K562 (cell line): ENCODE measurements around the gene SEMA3C.

Experiments used
- ATF6 ChIP-seq: sonication (generic); formaldehyde crosslinking; IDR thresholded peaks from 2 replicates; pipeline ENCODE4 v1.4.0; 2020; ENCODE audit warnings: mild to moderate bottlenecking, missing genetic modification reagents
- BRD4 ChIP-seq: fragments of 200-600 bp; sonication (generic); IDR thresholded peaks from 2 replicates; pipeline ENCODE4 v1.6.1; 2017; ENCODE audit warnings: inconsistent platforms
- BRF1 ChIP-seq: IDR thresholded peaks from 3 replicates; pipeline ENCODE4 v1.6.1; 2011; ENCODE audit warnings: borderline replicate concordance, mild to moderate bottlenecking; ENCODE audit not compliant: insufficient read length; ENCODE audit errors: extremely low read depth
- CHD4 ChIP-seq: fragments of 200-600 bp; sonication (generic); IDR thresholded peaks from 3 replicates; pipeline ENCODE4 v1.6.1; 2012; ENCODE audit warnings: low read depth, mild to moderate bottlenecking, mixed read lengths, low read length, inconsistent platforms; ENCODE audit not compliant: insufficient read depth, insufficient replicate concordance, poor library complexity, severe bottlenecking
- CREB1 ChIP-seq, 2 experiments: sonication (generic) in 1 of 2; formaldehyde crosslinking in 1 of 2; IDR thresholded peaks; 2 replicates each; pipeline versions ENCODE4 v1.6.1 to v1.8.0; 2012 to 2022; ENCODE audit warnings: inconsistent platforms in 1 of 2, mild to moderate bottlenecking in 1 of 2, missing genetic modification reagents in 1 of 2, moderate library complexity in 1 of 2
- HDAC8 ChIP-seq: fragments of 450-650 bp; IDR thresholded peaks from 2 replicates; pipeline ENCODE4 v1.6.1; 2016; ENCODE audit warnings: mild to moderate bottlenecking, missing genetic modification characterization, moderate library complexity, missing compliant biosample characterization
- SRF ChIP-seq, 2 experiments: fragments of 250-450, 450-650 bp in 1 of 2; sonication (Bioruptor Pico) in 1 of 2; sonication (generic) in 1 of 2; formaldehyde crosslinking; IDR thresholded peaks; 2 replicates each; pipeline versions ENCODE4 v1.5.0 to v1.5.1; 2020 to 2022; ENCODE audit warnings: mild to moderate bottlenecking in 1 of 2, missing genetic modification reagents in 1 of 2
- TAF1 ChIP-seq: IDR thresholded peaks from 2 replicates; pipeline ENCODE4 v1.6.1; 2011; ENCODE audit warnings: mild to moderate bottlenecking, low read length, moderate library complexity; ENCODE audit not compliant: insufficient read depth, control insufficient read depth, severe bottlenecking; ENCODE audit errors: extremely low read depth
- ZKSCAN1 ChIP-seq: fragments of 150-350 bp; IDR thresholded peaks from 2 replicates; pipeline ENCODE4 v1.6.1; 2016; ENCODE audit warnings: low read depth, low read length
- ZNF121 ChIP-seq: sonication (generic); formaldehyde crosslinking; conservative IDR thresholded peaks from 2 replicates; pipeline ENCODE4 v1.8.0; 2022; ENCODE audit warnings: missing genetic modification reagents
- ZNF79 ChIP-seq: fragments of 250-450 bp; sonication (Bioruptor Pico); IDR thresholded peaks from 2 replicates; pipeline ENCODE4 v1.4.0; 2020; ENCODE audit warnings: low read depth, mild to moderate bottlenecking, moderate library complexity

- TF ChIP-seq ZNF121 (CRISPR knock-in tag) (no peak), HDAC8 (tag) (no peak), CREB1 (IDR thresholded peaks at IDR 0.05) (no peak), CREB1 (CRISPR knock-in tag; IDR thresholded peaks at IDR 0.05) (no peak), CHD4 (no peak), BRF1 (no peak), SRF (CRISPR knock-in tag; IDR thresholded peaks at IDR 0.05) (no peak), BRD4 (no peak), TAF1 (no peak), ATF6 (CRISPR knock-in tag) (no peak), ZKSCAN1 (no peak), ZNF79 (CRISPR knock-in tag) (no peak)
Observed at GRCh38 chr7:80787721-80788120, 131.1 kb downstream of the SEMA3C start.
